Activated naive CD8-positive, alpha-beta T cell (primary cell): ENCODE results near the gene MTFMT.
"Not testable (repeated sequence)": the region's sequence is repeated elsewhere in the genome, so short reads cannot be mapped to it uniquely, and the experiment has no call there.

Source experiments
- H3K27ac Mint-ChIP-seq: one replicate; pipeline ENCODE4 v1.8.0; 2021; ENCODE audit warnings: mixed read lengths
- H3K27me3 Mint-ChIP-seq: one replicate; pipeline ENCODE4 v1.8.0; 2021; ENCODE audit warnings: mixed read lengths
- H3K36me3 Mint-ChIP-seq: one replicate; pipeline ENCODE4 v1.8.0; 2021; ENCODE audit warnings: mixed read lengths
- H3K4me1 Mint-ChIP-seq: one replicate; pipeline ENCODE4 v1.8.0; 2021; ENCODE audit warnings: low read depth, mixed read lengths
- H3K4me3 Mint-ChIP-seq: one replicate; pipeline ENCODE4 v1.8.0; 2021; ENCODE audit warnings: mild to moderate bottlenecking, mixed read lengths
- H3K9me3 Mint-ChIP-seq: one replicate; pipeline ENCODE4 v1.8.0; 2021; ENCODE audit warnings: low read depth, mixed read lengths

The MTFMT gene

DNA sequence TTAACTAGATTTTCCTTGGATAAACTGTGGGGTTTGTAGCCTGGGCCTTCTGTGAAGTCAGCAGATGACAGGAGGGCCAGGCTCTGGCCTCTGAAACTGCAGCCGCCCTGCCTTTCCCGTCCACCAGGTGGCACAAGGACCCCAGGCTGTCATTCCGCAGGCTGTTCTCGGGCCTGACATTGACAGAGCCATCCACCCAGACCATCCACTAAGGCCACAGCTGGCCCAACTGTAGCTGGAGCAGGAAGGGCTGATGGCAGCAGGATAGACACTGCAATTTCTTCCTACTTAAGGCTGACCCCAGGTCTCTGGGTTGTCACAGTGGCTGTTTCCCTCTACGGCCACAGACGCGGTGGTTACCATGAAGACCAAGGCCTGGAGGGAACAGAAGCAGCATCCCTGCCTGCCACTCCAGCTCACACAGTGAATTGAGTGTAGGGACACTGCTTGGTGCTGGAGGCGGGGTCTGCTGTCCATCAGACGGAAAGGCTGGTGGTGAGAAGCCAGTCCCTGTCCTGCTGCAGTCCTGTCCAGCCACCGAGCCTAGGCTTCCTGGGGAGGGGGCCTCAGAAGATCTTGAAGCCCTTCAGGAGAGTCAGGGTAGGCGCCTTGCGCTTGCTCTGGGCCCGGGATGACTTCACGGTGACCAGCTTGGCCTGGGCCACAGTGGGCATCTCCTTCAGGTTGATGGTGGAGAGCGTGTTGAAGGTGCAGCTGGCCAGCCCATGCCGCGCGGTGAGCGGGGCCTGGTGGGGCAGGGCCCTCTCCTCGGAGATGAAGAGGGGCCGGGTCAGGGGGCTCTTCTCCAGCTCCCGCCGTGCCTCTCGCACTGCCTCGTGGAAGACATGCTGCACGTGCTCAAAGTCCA, 25.1 kb upstream of the MTFMT start:
- no peaks in the 10 kb centered on the region for H3K27me3 Mint-ChIP-seq
- H3K27ac Mint-ChIP-seq, result no peak overlapping the region
- no peaks in the 10 kb centered on the region for H3K36me3 Mint-ChIP-seq
- peaks cover 4% of the 10 kb centered on the region for H3K4me1 Mint-ChIP-seq
- no peak overlapping the region for H3K4me3 Mint-ChIP-seq
- H3K9me3 Mint-ChIP-seq, result no peaks in the 10 kb centered on the region

DNA sequence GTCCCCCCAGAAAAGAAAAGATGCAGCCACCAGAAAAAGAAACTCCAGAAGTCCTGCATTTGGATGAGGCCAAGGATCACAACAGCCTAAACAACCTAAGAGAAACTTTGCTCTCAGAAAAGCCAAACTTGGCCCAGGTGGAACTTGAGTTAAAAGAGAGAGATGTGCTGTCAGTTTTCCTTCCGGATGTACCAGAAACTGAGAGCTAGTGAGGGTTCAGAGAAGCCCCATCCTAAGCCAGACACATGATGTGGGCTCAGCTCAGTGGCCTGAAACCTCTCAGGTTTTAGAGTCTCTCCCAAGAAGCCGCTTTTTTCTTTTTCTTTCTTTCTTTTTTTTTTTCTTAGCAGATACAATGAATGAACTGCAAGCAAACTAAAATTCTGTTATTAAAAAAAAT, 23.5 kb upstream of the MTFMT start:
- Mint-ChIP-seq H3K9me3 (no peaks in the 10 kb centered on the region), H3K27me3 (no peaks in the 10 kb centered on the region), H3K4me1 (peaks cover 10% of the 10 kb centered on the region), H3K4me3 (no peak overlapping the region), H3K27ac (no peak overlapping the region), H3K36me3 (no peaks in the 10 kb centered on the region)

DNA sequence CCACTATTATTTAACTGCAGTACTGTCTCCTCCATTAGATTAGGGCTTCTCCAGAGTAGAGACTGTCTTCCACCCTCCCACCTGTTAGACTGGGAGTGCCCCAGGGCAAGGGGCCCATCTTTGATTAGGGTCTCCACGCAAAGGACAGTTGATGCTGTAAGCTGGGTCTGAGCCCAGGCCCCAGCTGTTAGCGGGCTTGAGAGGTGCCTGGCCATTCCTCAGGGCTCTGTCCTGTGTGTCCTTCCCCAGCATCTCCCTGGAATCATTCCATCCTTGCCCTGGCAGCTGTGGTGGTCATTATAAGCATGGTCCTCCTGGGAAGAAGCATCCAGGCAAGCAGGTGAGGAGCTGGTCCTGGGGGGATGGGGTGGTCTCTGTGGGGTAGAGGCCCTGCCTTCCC, 21.8 kb upstream of the MTFMT start:
- H3K4me1 Mint-ChIP-seq, result peaks cover 10% of the 10 kb centered on the region
- H3K27ac Mint-ChIP-seq, result no peak overlapping the region

DNA sequence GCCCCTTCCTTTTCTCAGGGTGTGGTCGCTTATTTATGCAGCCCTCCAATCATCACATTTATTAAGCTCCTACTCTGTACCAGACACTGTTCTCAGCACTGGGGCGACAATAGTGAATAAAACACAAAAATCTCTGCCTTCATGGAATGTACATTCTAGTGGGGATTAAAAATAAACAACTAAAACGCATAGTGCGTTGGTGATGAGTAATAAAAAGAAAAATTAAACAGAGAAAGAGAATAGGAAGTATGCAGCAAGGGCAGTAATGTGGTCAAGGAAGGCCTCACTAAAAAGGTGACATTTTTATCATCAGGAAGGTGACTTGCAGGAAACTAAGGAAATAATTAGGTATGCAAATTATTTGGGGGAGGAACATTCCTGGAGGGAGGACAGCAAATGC, 20.8 kb upstream of the MTFMT start:
- Mint-ChIP-seq H3K4me1 (peaks cover 10% of the 10 kb centered on the region), H3K4me3 (peak overlapping the region; percentile 39)

More for the DNA sequence above, 21.8 kb upstream of the MTFMT start:
- no peak overlapping the region for H3K4me3 Mint-ChIP-seq
- H3K27me3 Mint-ChIP-seq, result peaks cover 1% of the 10 kb centered on the region
- no peaks in the 10 kb centered on the region for H3K9me3 Mint-ChIP-seq
- no peaks in the 10 kb centered on the region for H3K36me3 Mint-ChIP-seq

DNA sequence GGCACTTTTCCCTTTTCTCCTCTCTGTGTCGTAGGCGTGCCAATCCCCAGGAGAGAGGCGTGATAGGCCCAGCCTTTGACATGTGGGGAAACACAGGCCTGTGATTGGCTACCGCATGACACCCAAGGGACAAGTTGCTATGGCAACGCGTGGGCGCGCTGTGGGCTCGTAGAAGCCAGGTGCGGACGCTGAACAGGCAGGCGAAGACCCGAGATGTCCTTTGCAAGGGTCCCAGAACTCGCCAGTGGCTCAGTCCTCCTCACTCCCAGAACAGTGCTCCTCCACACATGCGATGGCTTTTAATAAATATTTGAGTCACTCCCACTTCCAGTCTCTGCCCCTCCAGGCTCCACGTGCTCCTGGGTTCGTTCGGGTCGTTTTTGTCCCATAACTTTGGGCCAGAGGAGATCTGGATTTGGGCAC, 20.0 kb upstream of the MTFMT start:
- Mint-ChIP-seq H3K27ac (no peak overlapping the region), H3K27me3 (peaks cover 1% of the 10 kb centered on the region)

More for the DNA sequence above, 20.8 kb upstream of the MTFMT start:
- Mint-ChIP-seq H3K27me3 (peaks cover 1% of the 10 kb centered on the region), H3K36me3 (no peaks in the 10 kb centered on the region), H3K27ac (no peak overlapping the region), H3K9me3 (no peaks in the 10 kb centered on the region)

DNA sequence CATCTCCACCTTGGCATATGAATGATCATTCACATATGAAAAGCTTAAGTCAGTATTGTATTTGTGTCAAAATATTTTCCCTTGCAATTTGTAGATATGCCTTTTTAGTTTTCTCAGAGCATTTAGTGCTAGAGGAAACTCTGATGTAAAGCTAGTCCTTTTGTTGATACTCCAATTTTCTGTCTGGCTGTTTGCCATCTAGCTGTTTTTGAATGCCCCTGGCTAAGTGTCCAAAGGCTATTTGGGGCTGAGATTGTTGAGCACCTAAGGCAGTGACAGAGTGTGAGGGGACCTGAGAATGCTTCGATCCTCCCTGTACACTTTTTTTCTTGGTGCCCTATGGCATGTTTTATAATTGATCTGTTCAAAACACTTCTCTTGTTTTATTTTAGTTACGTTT, 18.8 kb upstream of the MTFMT start:
- H3K27ac Mint-ChIP-seq, result no peak overlapping the region
- H3K9me3 Mint-ChIP-seq, result no peaks in the 10 kb centered on the region
- H3K36me3 Mint-ChIP-seq, result no peaks in the 10 kb centered on the region
- peaks cover 10% of the 10 kb centered on the region for H3K4me1 Mint-ChIP-seq
- H3K4me3 Mint-ChIP-seq, result no peak overlapping the region
- H3K27me3 Mint-ChIP-seq, result peaks cover 2% of the 10 kb centered on the region

More for the DNA sequence above, 20.0 kb upstream of the MTFMT start:
- H3K4me3 Mint-ChIP-seq, result peak overlapping the region; percentile 67
- H3K4me1 Mint-ChIP-seq, result peaks cover 10% of the 10 kb centered on the region
- H3K36me3 Mint-ChIP-seq, result no peaks in the 10 kb centered on the region
- no peaks in the 10 kb centered on the region for H3K9me3 Mint-ChIP-seq

DNA sequence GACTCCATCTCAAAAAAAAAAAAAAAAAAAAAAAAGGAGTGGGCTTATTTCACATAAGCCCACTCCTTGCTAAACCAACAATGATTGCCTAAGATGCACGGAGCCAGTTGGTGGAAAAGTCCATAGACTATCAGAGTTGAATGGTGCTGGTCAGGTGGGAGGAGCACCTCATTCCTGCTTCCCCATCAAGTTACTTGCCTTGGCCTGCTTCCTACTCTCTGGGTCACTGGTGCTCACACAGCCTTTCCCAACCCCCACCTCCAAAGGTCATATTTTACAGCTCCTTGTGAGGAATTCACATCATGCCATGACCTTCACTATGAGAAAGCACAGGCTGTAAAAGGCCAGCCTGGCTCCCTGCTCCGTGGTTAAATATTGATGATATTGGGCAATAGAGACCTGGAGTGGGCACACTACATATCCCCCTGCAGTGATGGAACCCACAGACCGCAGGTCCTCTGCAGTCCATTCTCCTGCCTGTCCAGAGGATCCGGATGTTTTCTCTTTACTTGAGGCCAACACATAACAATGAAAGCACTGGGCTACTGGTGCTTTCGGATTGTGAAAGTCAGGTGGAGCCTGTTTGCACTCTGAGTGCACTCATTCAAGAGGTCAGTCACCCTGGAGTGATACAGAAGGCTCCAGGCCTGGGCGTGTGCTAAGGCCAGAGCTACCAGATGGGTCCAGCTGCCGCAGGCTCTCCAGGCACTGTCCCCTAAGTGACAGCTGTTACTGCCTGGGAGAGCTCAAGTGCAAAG, 15.5 kb upstream of the MTFMT start, which contains the start of gene SLC51B:
Gene SLC51B (plus strand): TSS at position 664 of the 758 bp plus-strand sequence. CDS start 4,618 bp downstream, outside the sequence.
- Mint-ChIP-seq H3K4me1 (peaks cover 9% of the 10 kb centered on the region), H3K27me3 (peaks cover 2% of the 10 kb centered on the region), H3K36me3 (no peaks in the 10 kb centered on the region), H3K27ac (no peak within 1 kb of the TSS), H3K4me3 (no peak within 1 kb of the TSS), H3K9me3 (no peaks in the 10 kb centered on the region)

DNA sequence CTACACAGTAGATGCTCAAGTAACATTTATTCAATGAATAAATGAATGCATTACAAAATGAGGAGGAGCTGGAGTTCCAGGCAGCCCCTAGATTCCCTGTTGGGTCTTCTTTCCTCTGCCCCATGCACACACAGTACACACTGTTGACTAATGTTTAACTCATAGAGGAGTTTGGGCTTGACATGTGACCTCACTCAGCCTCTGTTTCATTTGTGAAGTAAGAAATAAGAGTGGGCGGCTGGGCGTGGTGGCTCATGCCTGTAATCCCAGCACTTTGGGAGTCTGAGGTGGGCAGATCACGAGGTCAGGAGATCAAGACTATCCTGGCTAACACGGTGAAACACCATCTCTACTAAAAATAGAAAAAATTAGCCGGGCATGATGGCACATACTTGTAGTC, 14.8 kb upstream of the MTFMT start:
- H3K4me1 Mint-ChIP-seq, H3K27me3 Mint-ChIP-seq, H3K9me3 Mint-ChIP-seq, H3K27ac Mint-ChIP-seq, H3K36me3 Mint-ChIP-seq, H3K4me3 Mint-ChIP-seq: not testable (repeated sequence)

DNA sequence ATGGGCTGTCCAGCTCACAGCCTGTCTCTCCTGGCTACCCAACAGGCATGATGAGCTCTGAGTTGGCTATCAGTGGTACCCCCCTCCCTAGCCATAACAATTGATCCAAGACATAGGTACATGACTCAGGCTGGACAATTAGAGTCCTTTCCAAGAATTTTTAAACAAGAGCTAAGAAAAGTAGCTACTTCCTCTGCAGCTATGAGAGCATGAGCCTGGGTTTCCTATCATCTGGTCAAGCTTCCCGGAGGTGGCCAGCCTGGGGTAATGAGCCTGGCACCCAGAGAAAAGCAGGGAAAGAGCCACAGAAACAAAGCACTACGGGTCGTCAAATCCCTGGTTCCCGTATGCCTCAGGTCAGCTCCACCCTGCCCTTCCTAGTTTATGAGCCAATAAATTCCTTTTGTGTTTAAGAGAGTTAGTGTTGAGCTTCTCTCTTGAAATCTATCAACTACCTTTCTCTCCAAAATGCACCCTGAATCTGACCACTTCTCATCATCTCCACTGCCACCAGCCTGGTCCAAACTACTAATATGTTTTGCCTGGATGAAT, 13.4 kb upstream of the MTFMT start:
- Mint-ChIP-seq H3K27me3 (peaks cover 2% of the 10 kb centered on the region), H3K27ac (no peak overlapping the region), H3K4me1 (no peaks in the 10 kb centered on the region), H3K9me3 (no peaks in the 10 kb centered on the region), H3K4me3 (no peak overlapping the region), H3K36me3 (no peaks in the 10 kb centered on the region)

DNA sequence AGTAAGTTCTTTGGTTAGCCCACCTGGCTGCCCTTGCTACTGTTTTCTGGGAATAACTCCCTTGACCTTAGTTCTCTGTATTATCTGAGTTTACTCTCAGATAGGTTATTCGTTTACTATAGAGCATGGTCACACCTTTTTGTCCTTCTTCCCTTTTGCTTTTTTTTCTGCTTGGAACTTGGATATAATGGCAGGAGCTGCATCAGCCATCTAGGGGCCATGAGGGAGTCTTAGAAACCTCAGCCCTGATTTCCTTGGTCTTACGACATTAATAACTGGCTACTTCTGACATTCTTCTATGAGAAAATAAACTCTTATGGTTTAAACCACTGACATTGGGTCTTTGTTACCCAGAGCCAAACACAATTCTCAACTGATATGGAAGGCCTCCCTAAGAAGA, 12.3 kb upstream of the MTFMT start:
- Mint-ChIP-seq H3K9me3 (no peaks in the 10 kb centered on the region), H3K4me3 (no peak overlapping the region), H3K27me3 (peaks cover 1% of the 10 kb centered on the region), H3K36me3 (no peaks in the 10 kb centered on the region), H3K4me1 (no peaks in the 10 kb centered on the region), H3K27ac (no peak overlapping the region)

DNA sequence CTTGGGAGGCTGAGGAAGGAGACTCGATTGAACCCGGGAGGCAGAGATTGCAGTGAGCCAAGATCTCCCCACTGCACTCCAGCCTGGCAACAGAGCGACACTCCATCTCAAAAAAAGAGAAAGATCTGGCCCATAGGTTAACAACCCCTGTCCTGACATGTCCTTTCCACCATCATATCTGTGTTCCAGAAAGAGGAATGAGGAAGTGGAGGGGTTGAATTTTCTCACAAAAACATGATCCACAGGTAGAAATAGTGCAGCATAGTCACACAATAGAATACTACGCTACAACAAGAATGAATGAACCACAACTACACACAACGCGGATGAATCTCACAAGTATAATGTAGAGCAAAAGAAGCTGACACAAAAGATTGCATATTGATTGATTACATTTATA, 11.0 kb upstream of the MTFMT start:
- Mint-ChIP-seq H3K27me3 (peaks cover 1% of the 10 kb centered on the region), H3K36me3 (no peaks in the 10 kb centered on the region), H3K4me1 (no peaks in the 10 kb centered on the region), H3K27ac (no peak overlapping the region), H3K9me3 (no peaks in the 10 kb centered on the region), H3K4me3 (no peak overlapping the region)

DNA sequence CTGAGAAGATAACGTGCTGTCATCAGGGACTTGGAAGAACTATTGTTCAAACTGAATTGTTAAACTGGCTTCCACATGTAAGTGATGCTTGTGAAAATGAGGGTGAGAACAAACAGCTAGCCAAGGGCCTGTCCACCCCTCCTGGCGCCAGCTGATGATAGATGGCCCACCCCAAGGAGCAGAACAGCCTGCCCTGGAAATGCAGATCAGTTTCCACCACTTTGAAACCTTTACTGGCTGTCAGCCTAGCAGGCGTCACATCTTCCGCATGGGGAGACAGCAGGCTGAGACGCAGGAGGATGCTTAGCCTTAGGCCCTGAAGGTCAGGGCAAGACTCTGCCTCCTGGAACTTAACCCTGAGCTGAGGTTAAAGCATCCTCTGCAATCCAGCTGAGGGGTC, 9.4 kb upstream of the MTFMT start:
- H3K4me3 Mint-ChIP-seq, result no peak overlapping the region

DNA sequence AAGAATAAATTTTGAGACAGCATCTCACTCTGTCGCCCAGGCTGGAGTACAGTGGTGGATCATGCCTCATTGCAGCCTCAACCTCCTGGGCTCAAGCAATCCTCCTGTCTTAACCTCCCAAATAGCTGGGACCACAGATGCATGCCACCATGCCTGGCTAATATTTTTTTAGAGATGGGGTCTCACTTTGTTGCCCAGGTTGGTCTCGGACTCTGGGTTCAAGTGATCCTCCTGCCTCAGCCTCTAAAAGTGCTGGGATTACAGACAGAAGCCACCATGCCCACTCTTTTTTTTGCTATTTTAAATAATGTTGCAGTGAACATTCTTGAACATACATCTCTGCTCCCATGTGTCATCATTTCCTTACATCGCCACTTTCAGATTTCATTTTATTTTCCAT, 9.0 kb upstream of the MTFMT start:
- no peaks in the 10 kb centered on the region for H3K9me3 Mint-ChIP-seq
- no peak overlapping the region for H3K27ac Mint-ChIP-seq
- H3K4me3 Mint-ChIP-seq, result no peak overlapping the region

More for the DNA sequence above, 9.4 kb upstream of the MTFMT start:
- H3K27me3 Mint-ChIP-seq, result peaks cover 1% of the 10 kb centered on the region
- no peaks in the 10 kb centered on the region for H3K36me3 Mint-ChIP-seq
- no peak overlapping the region for H3K27ac Mint-ChIP-seq
- H3K9me3 Mint-ChIP-seq, result no peaks in the 10 kb centered on the region
- no peaks in the 10 kb centered on the region for H3K4me1 Mint-ChIP-seq

DNA sequence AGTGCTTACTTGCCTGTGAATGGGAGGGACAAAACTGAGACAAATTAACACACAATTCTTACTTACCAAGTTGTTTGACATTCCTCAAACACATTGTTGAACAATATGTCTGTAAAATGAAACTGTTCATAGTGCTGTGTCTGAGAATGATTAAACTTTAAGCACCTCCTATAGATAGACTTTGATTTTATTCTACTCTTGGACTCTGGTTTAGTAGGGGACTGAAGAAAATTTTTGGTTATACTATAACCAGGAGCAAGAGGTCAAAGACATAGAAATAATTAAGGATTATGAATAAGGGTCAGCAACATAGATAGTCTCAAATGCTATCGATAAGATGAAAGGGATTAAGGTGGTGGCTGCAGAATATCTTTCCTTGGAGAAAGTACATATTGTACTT, 7.9 kb upstream of the MTFMT start:
- H3K36me3 Mint-ChIP-seq, result no peaks in the 10 kb centered on the region
- H3K9me3 Mint-ChIP-seq, result no peaks in the 10 kb centered on the region
- peaks cover 8% of the 10 kb centered on the region for H3K4me1 Mint-ChIP-seq
- no peak overlapping the region for H3K4me3 Mint-ChIP-seq
- no peak overlapping the region for H3K27ac Mint-ChIP-seq
- peaks cover 2% of the 10 kb centered on the region for H3K27me3 Mint-ChIP-seq

More for the DNA sequence above, 9.0 kb upstream of the MTFMT start:
- Mint-ChIP-seq H3K36me3 (no peaks in the 10 kb centered on the region), H3K4me1 (peaks cover 4% of the 10 kb centered on the region), H3K27me3 (peaks cover 1% of the 10 kb centered on the region)

DNA sequence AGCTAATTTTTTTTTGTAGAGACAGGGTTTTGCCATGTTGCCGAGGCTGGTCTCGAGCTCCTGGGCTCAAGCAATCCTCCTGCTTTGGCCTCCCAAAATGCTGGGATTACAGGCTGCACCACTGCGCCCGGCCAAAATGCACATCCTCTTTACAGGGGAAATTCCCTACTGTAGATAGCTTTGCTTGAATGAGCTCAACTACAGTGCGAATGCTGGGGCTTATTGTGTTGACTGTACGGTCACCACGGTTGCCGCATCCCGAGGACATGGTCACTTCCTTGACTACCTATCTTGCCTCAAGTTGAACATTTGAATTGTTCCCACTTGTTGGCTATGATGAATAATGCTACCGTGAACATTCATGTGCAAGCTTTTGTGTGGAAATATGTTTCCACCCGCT, 5.3 kb upstream of the MTFMT start:
- Mint-ChIP-seq H3K4me1 (peaks cover 8% of the 10 kb centered on the region), H3K36me3 (no peaks in the 10 kb centered on the region), H3K27ac (no peak overlapping the region), H3K27me3 (peaks cover 5% of the 10 kb centered on the region), H3K9me3 (no peaks in the 10 kb centered on the region), H3K4me3 (no peak overlapping the region)
